ENCODE results near the gene PRADC1. TPM values are rescaled to one million over a fixed set of nuclear protein-coding genes. Genes with fewer than 3 reads are reported as not detected.

PRADC1 gene
- 18.6 TPM for total RNA-seq (2021; ENCODE audit: unreplicated experiment)
- 12.1 TPM for polyA plus RNA-seq (2012; ENCODE audit: insufficient read length)
- Bru-seq, nascent RNA, result percentile 39 among the genes with signal in this experiment
- percentile 42 among the genes with signal in this experiment for BruChase-seq, experiment 1, labeled RNA remaining after a 2-hour chase
- BruChase-seq, experiment 2, labeled RNA remaining after a 6-hour chase, result percentile 49 among the genes with signal in this experiment
- long read RNA-seq, transcript PRADC1-201 (5 exons, 1,083 nt), result major isoform, 14 of 26 reads
- long read RNA-seq, partial matches to known transcripts, result 11 of 26 reads
- long read RNA-seq, other reads (novel, unspliced or antisense), result 1 of 26 reads

GRCh38 chr2:73233154-73233931 lies at the start of gene PRADC1:
Gene PRADC1 (minus strand): TSS chr2:73233239. CDS start chr2:73233160, 79 bp downstream.
- intact Hi-C loops (cut with micrococcal nuclease; ENCODE audit: unreplicated experiment) (no loop called here), in situ Hi-C loops (cut with HindIII; ENCODE audit: low pct_unique_long_range_greater_than_20kb, low sequenced_read_pairs) (loop anchor here (10.0 kb wide), 1 partner anchor 61 kb away; the partner anchor contains the start of gene EGR4)
- CTCF ChIA-PET, result interaction anchor here (0.6 to 1.9 kb wide), 2 partner anchors 20 to 70 kb away, joined by 8 to 14 read pairs; no protein-coding TSS in a partner anchor
- Histone ChIP-seq H3K4me3 (ENCODE audit: low read depth in 2 of 2, low read length in 2 of 2) (peak within 1 kb of the TSS; percentile 72 to 88), H3K27me3 (ENCODE audit: control insufficient read depth, insufficient read depth, low read length) (no peaks in the 10 kb centered on the region), H3K9me3 (ENCODE audit: control insufficient read depth, insufficient read depth, low read depth, low read length) (no peaks in the 10 kb centered on the region), H3K36me3 (ENCODE audit: control insufficient read depth, insufficient read depth, low read length) (peaks cover 10% of the 10 kb centered on the region; the same call in 1 of the 2 replicates), H3K4me1 (ENCODE audit: control insufficient read depth, insufficient read depth, low read length) (peaks cover 27% of the 10 kb centered on the region), H3K27ac (ENCODE audit: low read length) (peak within 1 kb of the TSS; percentile 97)
- ATAC-seq, result peak; percentile 94
- no TSS peak for BruUV-seq (replicated peaks)
- POLR2A ChIA-PET, result interaction anchor here (0.7 to 1.1 kb wide), 4 partner anchors 20 to 119 kb away, joined by 4 to 10 read pairs (median 4); no protein-coding TSS in a partner anchor
- DNase-seq (ENCODE audit: low read depth, low spot score), result peak; percentile 98
- no peak for TF ChIP-seq TCF7L2 (IDR thresholded peaks at IDR 0.05; ENCODE audit: low read depth, low read length)
- no peak for TF ChIP-seq CTCF (IDR thresholded peaks at IDR 0.05)
- no peak for TF ChIP-seq REST (IDR thresholded peaks at IDR 0.05; ENCODE audit: insufficient read depth in 1 of 2, low read depth in 2 of 2, low read length in 1 of 2)
- TF ChIP-seq POLR2AphosphoS5 (IDR thresholded peaks at IDR 0.05; ENCODE audit: low read depth, low read length), result peak; percentile 13; the same call in 1 of the 2 replicates

GRCh38 chr2:73281244-73281643 lies 48.2 kb upstream of the PRADC1 start:
- no peak overlapping the region for H3K4me3 ChIP-seq (ENCODE audit: low read depth in 2 of 2, low read length in 2 of 2)
- intact Hi-C loops (cut with micrococcal nuclease; ENCODE audit: unreplicated experiment) (no loop called here), in situ Hi-C loops (cut with HindIII; ENCODE audit: low pct_unique_long_range_greater_than_20kb, low sequenced_read_pairs) (no loop called here)
- ATAC-seq, result no peak
- no peak overlapping the region for H3K27ac ChIP-seq (ENCODE audit: low read length)
- no peaks in the 10 kb centered on the region; the same call in 1 of the 2 replicates for H3K36me3 ChIP-seq (ENCODE audit: control insufficient read depth, insufficient read depth, low read length)
- peaks cover 9% of the 10 kb centered on the region; the same call in 1 of the 2 replicates for H3K4me1 ChIP-seq (ENCODE audit: control insufficient read depth, insufficient read depth, low read length)
- no peaks in the 10 kb centered on the region for H3K27me3 ChIP-seq (ENCODE audit: control insufficient read depth, insufficient read depth, low read length)
- no TSS peak for BruUV-seq (replicated peaks)
- CTCF ChIA-PET, result no interaction called here
- DNase-seq (ENCODE audit: low read depth, low spot score), result no peak
- no peak for TF ChIP-seq SIN3A (IDR thresholded peaks at IDR 0.05; ENCODE audit: borderline replicate concordance, insufficient read depth, low read depth, low read length)
- POLR2A ChIA-PET, result no interaction called here
- H3K9me3 ChIP-seq (ENCODE audit: control insufficient read depth, insufficient read depth, low read depth, low read length), result no peaks in the 10 kb centered on the region
